HCT116 (cell line): ENCODE measurements around the gene TAF4B.

Source experiments
- CEBPB ChIP-seq: IDR thresholded peaks from 2 replicates; pipeline ENCODE4 v1.6.1; 2012; ENCODE audit warnings: low read depth
- CTCF ChIP-seq, 3 experiments: fragments of 200-600 bp in 1 of 3; sonication (generic) in 1 of 3; IDR thresholded peaks in 2 of 3; conservative IDR thresholded peaks in 1 of 3; 2 replicates each; pipeline ENCODE4 v1.5.1; 2012 to 2017; ENCODE audit warnings: low read depth in 2 of 3, low read length in 2 of 3, antibody characterized with exemption in 1 of 3, borderline replicate concordance in 1 of 3, control low read depth in 1 of 3, mild to moderate bottlenecking in 1 of 3, mixed read lengths in 1 of 3, mixed run types in 1 of 3, moderate library complexity in 1 of 3; ENCODE audit not compliant: insufficient read depth in 1 of 3
- MAX ChIP-seq: IDR thresholded peaks from 2 replicates; pipeline ENCODE4 v1.6.1; 2012
- RAD21 ChIP-seq: IDR thresholded peaks from 2 replicates; pipeline ENCODE4 v1.6.1; 2012; ENCODE audit warnings: low read depth, mild to moderate bottlenecking
- SP1 ChIP-seq: IDR thresholded peaks from 2 replicates; pipeline ENCODE4 v1.6.1; 2012; ENCODE audit warnings: low read depth
- ZBTB33 ChIP-seq: IDR thresholded peaks from 2 replicates; pipeline ENCODE4 v1.6.1; 2011; ENCODE audit warnings: mild to moderate bottlenecking, low read length, moderate library complexity; ENCODE audit not compliant: insufficient replicate concordance; ENCODE audit errors: extremely low read depth
- ZFX ChIP-seq: fragments of 450-650 bp; IDR thresholded peaks from 2 replicates; pipeline ENCODE4 v1.6.1; 2017

GRCh38 chr18:26336572-26336971 is 110.3 kb downstream of the TAF4B start:
- TF ChIP-seq RAD21 (no peak), SP1 (no peak), CTCF (IDR thresholded peaks at IDR 0.05 in 2 of 3, conservative IDR thresholded peaks at IDR 0.05 in 1 of 3; ENCODE audit: borderline replicate concordance in 1 of 3, insufficient read depth in 1 of 3, low read depth in 2 of 3, low read length in 2 of 3) (no peak), ZBTB33 (no peak), ZFX (no peak), CEBPB (no peak), MAX (no peak)
